OCI-LY3 (cell line): ENCODE data around the gene MRPL20.

Source experiments
- EZH2phosphoT487 ChIP-seq: fragments of 200-600 bp; shearing (Covaris generic); IDR thresholded peaks from 2 replicates; pipeline ENCODE4 v1.6.1; 2018; ENCODE audit warnings: antibody characterized with exemption, mixed run types, low read depth
- TF ChIP-seq, protein P1 (sequence below): fragments of 200-600, 300-600 bp; sonication (generic); IDR thresholded peaks from 2 replicates; pipeline ENCODE4 v1.5.1; 2014; ENCODE audit warnings: antibody characterized with exemption, low read length, low read depth

DNA sequence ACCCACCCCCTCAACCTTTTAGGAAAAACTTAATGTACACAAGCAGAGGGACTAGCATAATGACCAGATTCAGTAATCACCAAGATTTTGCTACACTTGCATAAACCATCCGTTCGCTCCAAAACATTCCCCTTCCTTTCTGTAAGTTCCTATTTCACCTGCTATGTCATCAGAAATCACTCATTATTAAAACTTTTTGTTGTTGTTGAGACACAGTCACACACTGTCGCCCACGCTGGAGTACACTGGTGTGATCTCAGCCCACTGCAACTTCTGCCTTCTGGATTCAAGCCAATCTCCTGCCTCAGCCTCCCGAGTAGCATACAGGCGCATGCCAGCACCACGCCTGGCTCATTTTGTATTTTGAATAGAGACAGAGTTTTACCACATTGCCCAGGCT, 3.4 kb downstream of the MRPL20 start:
- TF ChIP-seq, protein P1, sequence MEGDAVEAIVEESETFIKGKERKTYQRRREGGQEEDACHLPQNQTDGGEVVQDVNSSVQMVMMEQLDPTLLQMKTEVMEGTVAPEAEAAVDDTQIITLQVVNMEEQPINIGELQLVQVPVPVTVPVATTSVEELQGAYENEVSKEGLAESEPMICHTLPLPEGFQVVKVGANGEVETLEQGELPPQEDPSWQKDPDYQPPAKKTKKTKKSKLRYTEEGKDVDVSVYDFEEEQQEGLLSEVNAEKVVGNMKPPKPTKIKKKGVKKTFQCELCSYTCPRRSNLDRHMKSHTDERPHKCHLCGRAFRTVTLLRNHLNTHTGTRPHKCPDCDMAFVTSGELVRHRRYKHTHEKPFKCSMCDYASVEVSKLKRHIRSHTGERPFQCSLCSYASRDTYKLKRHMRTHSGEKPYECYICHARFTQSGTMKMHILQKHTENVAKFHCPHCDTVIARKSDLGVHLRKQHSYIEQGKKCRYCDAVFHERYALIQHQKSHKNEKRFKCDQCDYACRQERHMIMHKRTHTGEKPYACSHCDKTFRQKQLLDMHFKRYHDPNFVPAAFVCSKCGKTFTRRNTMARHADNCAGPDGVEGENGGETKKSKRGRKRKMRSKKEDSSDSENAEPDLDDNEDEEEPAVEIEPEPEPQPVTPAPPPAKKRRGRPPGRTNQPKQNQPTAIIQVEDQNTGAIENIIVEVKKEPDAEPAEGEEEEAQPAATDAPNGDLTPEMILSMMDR: no peak
- no peak for TF ChIP-seq EZH2phosphoT487
